Gastroesophageal sphincter (tissue), 4 donors: ENCODE results near the gene CAMK2B. TPM values are rescaled to one million over a fixed set of nuclear protein-coding genes. Genes with fewer than 3 reads are reported as not detected.

ENCODE experiments used
- ATAC-seq: fragments of 150-250 bp; one replicate; pipeline ENCODE4 v1.9.1; 2016; ENCODE audit warnings: mild to moderate bottlenecking, moderate library complexity
- H3K27ac ChIP-seq, 4 donors: fragments of 200-600 bp; sonication (generic) in 3 of 4; 1 replicate in 3 of 4; 2 replicates in 1 of 4; pipeline ENCODE4 v1.5.1; 2016 to 2019
- H3K27me3 ChIP-seq: fragments of 200-600 bp; sonication (generic); one replicate; pipeline ENCODE4 v1.5.1; 2019
- H3K36me3 ChIP-seq, 2 donors: fragments of 200-600 bp; sonication (generic); one replicate each; pipeline ENCODE4 v1.5.1; 2019; ENCODE audit warnings: control low read depth in 1 of 2
- H3K4me1 ChIP-seq, 3 donors: fragments of 200-600 bp; sonication (generic); 1 replicate in 2 of 3; 2 replicates in 1 of 3; pipeline ENCODE4 v1.5.1; 2016 to 2019; ENCODE audit warnings: control low read depth in 2 of 3
- H3K4me3 ChIP-seq, 2 donors: fragments of 200-600 bp; sonication (generic); one replicate each; pipeline ENCODE4 v1.5.1; 2019; ENCODE audit warnings: mild to moderate bottlenecking in 1 of 2, moderate library complexity in 1 of 2
- H3K9me3 ChIP-seq, 3 donors: fragments of 200-600 bp; sonication (generic); one replicate each; pipeline ENCODE4 v1.5.1; 2017 to 2019; ENCODE audit warnings: control low read depth in 2 of 3
- CTCF ChIP-seq, 4 experiments: fragments of 200-600 bp in 2 of 4; fragments of 450-650 bp in 2 of 4; sonication (generic) in 1 of 4; IDR thresholded peaks; one replicate each; pipeline ENCODE4 v1.5.1; 2017 to 2019; ENCODE audit warnings: antibody characterized with exemption in 4 of 4, mild to moderate bottlenecking in 2 of 4, moderate library complexity in 2 of 4
- EP300 ChIP-seq: sonication (generic); formaldehyde crosslinking; IDR thresholded peaks from one replicate; pipeline ENCODE4 v1.6.1; 2017; ENCODE audit warnings: antibody characterized with exemption, mild to moderate bottlenecking
- POLR2A ChIP-seq, 2 donors: fragments of 450-650 bp; IDR thresholded peaks; one replicate each; pipeline ENCODE4 v1.6.1; 2017; ENCODE audit warnings: antibody characterized with exemption in 2 of 2, mild to moderate bottlenecking in 2 of 2, moderate library complexity in 1 of 2
- POLR2AphosphoS5 ChIP-seq: sonication (generic); formaldehyde crosslinking; IDR thresholded peaks from one replicate; pipeline ENCODE4 v1.6.1; 2017; ENCODE audit warnings: antibody characterized with exemption
- WGBS, 2 donors: methylation state at CpG; one replicate each; pipeline ENCODE4 v1.1.5; 2018; ENCODE audit warnings: low coverage in 1 of 2; 5-methylcytosine and 5-hydroxymethylcytosine counted together
- total RNA-seq, 4 donors: library from RNA; depleted of rRNA; stranded (reverse); fragments of >200 nt; gene quantifications; one replicate each; pipeline ENCODE4 v1.1.0, GENCODE V29; 2016

Gene CAMK2B
- total RNA-seq, 4 donors from 2014 or later = 0.27 to 1.5 (median 0.81) TPM

GRCh38 chr7:44273681-44274622 is 51.4 kb downstream of the CAMK2B start:
- no peak overlapping the region for H3K4me3 ChIP-seq
- H3K27ac ChIP-seq = no peak overlapping the region
- H3K36me3 ChIP-seq = no peaks in the 10 kb centered on the region
- TF ChIP-seq POLR2A (IDR thresholded peaks at IDR 0.05) = no peak
- no peak for TF ChIP-seq EP300
- no peak for TF ChIP-seq CTCF (IDR thresholded peaks at IDR 0.05)
- TF ChIP-seq POLR2AphosphoS5 = no peak
- H3K9me3 ChIP-seq = no peaks in the 10 kb centered on the region
- ATAC-seq = no peak
- H3K27me3 ChIP-seq = peaks cover 21% of the 10 kb centered on the region
- no peaks in the 10 kb centered on the region for H3K4me1 ChIP-seq
- WGBS, 2 donors = 85 to 97% methylated on average over 6 to 9 of the region's 22 CpGs

GRCh38 chr7:44272981-44273380 is 52.4 kb downstream of the CAMK2B start:
- TF ChIP-seq POLR2A (IDR thresholded peaks at IDR 0.05) = no peak
- no peak for TF ChIP-seq CTCF (IDR thresholded peaks at IDR 0.05)
- no peak for TF ChIP-seq POLR2AphosphoS5
- no peak for TF ChIP-seq EP300
- ATAC-seq = no peak
- H3K4me1 ChIP-seq = no peaks in the 10 kb centered on the region
- no peak overlapping the region for H3K4me3 ChIP-seq
- H3K27me3 ChIP-seq = peaks cover 30% of the 10 kb centered on the region
- no peak overlapping the region for H3K27ac ChIP-seq
- no peaks in the 10 kb centered on the region for H3K36me3 ChIP-seq
- H3K9me3 ChIP-seq = no peaks in the 10 kb centered on the region
- 100% methylated on average over 1 to 2 of the region's 6 CpGs for WGBS, 2 donors

- Histone ChIP-seq H3K27ac (no peak overlapping the region), H3K27me3 (peaks cover 31% of the 10 kb centered on the region), H3K4me1 (no peaks in the 10 kb centered on the region), H3K4me3 (no peak overlapping the region), H3K36me3 (no peaks in the 10 kb centered on the region), H3K9me3 (no peaks in the 10 kb centered on the region)
- WGBS, 2 donors = no CpG with 5 or more reads among the region's 7 CpGs
- no peak for ATAC-seq
- TF ChIP-seq POLR2AphosphoS5 = no peak
- TF ChIP-seq POLR2A (IDR thresholded peaks at IDR 0.05) = no peak
Observed at GRCh38 chr7:44272456-44272855, 52.9 kb downstream of the CAMK2B start.

GRCh38 chr7:44269943-44270493 is 55.4 kb downstream of the CAMK2B start:
- H3K36me3 ChIP-seq = no peaks in the 10 kb centered on the region
- H3K4me1 ChIP-seq = no peaks in the 10 kb centered on the region
- H3K27ac ChIP-seq = no peak overlapping the region
- no peak for TF ChIP-seq EP300
- no peak for TF ChIP-seq CTCF (IDR thresholded peaks at IDR 0.05)
- TF ChIP-seq POLR2A (IDR thresholded peaks at IDR 0.05) = no peak
- no peak for TF ChIP-seq POLR2AphosphoS5
- H3K27me3 ChIP-seq = peaks cover 18% of the 10 kb centered on the region
- H3K4me3 ChIP-seq = no peak overlapping the region
- no CpG with 5 or more reads among the region's 7 CpGs for WGBS, 2 donors
- no peak for ATAC-seq
- no peaks in the 10 kb centered on the region for H3K9me3 ChIP-seq

- TF ChIP-seq POLR2AphosphoS5 = no peak
- TF ChIP-seq CTCF (IDR thresholded peaks at IDR 0.05) = no peak
- TF ChIP-seq EP300 = no peak
- TF ChIP-seq POLR2A (IDR thresholded peaks at IDR 0.05) = no peak
- Histone ChIP-seq H3K4me3 (no peak overlapping the region), H3K9me3 (no peaks in the 10 kb centered on the region), H3K4me1 (no peaks in the 10 kb centered on the region), H3K27ac (no peak overlapping the region), H3K27me3 (peaks cover 18% of the 10 kb centered on the region), H3K36me3 (no peaks in the 10 kb centered on the region)
- ATAC-seq = no peak
- 80% methylated on average over 1 of the region's 10 CpGs; no CpG with 5 or more reads in 1 of the 2 donors for WGBS, 2 donors
Observed at GRCh38 chr7:44269417-44269816, 56.0 kb downstream of the CAMK2B start.
